ENCODE results near the gene SHB. TPM values are rescaled to one million over a fixed set of nuclear protein-coding genes. Genes with fewer than 3 reads are reported as not detected.

The SHB gene
- total and polyA plus RNA-seq, 2 donors from 2014 or later, result 16.4 to 39.8 TPM

- FAIRE-seq (no peak), DNase-seq (no peak)
- intact Hi-C loops (cut with DNase I), result no loop called here
- H3K36me3 ChIP-seq (ENCODE audit: control insufficient read depth in 2 of 3, insufficient read depth in 3 of 3, low read length in 3 of 3), result no peaks in the 10 kb centered on the region
- H3K9me3 ChIP-seq (ENCODE audit: control insufficient read depth in 2 of 3, insufficient read depth in 1 of 3, low read length in 3 of 3), result no peaks in the 10 kb centered on the region
- TF ChIP-seq CTCF (IDR thresholded peaks at IDR 0.05; ENCODE audit: borderline replicate concordance, extremely low read depth, insufficient read depth), result no peak
- no peak overlapping the region for H3K4me3 ChIP-seq (ENCODE audit: low read length in 3 of 3)
- H3K4me1 ChIP-seq (ENCODE audit: control insufficient read depth in 2 of 3, insufficient read depth in 2 of 3, low read depth in 1 of 3, low read length in 3 of 3), result peaks cover 6 to 48% (median 35%) of the 10 kb centered on the region in 3 donors
- H3K27ac ChIP-seq (ENCODE audit: low read depth in 2 of 2, low read length in 2 of 2), result no peak overlapping the region
- no peaks in the 10 kb centered on the region for H3K27me3 ChIP-seq (ENCODE audit: control insufficient read depth, insufficient read depth, low read length)
- H3K9ac ChIP-seq (ENCODE audit: low read length in 3 of 3), result no peak overlapping the region
Observed at GRCh38 chr9:38029915-38030638, 39.0 kb downstream of the SHB start.

GRCh38 chr9:38027714-38028113 is 41.3 kb downstream of the SHB start:
- Histone ChIP-seq H3K36me3 (ENCODE audit: control insufficient read depth in 2 of 3, insufficient read depth in 3 of 3, low read length in 3 of 3) (no peaks in the 10 kb centered on the region), H3K27ac (ENCODE audit: low read depth in 2 of 2, low read length in 2 of 2) (no peak overlapping the region), H3K4me3 (ENCODE audit: low read length in 3 of 3) (no peak overlapping the region), H3K9me3 (ENCODE audit: control insufficient read depth in 2 of 3, insufficient read depth in 1 of 3, low read length in 3 of 3) (no peaks in the 10 kb centered on the region), H3K27me3 (ENCODE audit: control insufficient read depth, insufficient read depth, low read length) (no peaks in the 10 kb centered on the region), H3K4me1 (ENCODE audit: control insufficient read depth in 2 of 3, insufficient read depth in 2 of 3, low read depth in 1 of 3, low read length in 3 of 3) (peaks cover 15 to 61% (median 54%) of the 10 kb centered on the region in 3 donors), H3K9ac (ENCODE audit: low read length in 3 of 3) (no peak overlapping the region)
- DNase-seq (no peak), FAIRE-seq (no peak)
- no peak for TF ChIP-seq CTCF (IDR thresholded peaks at IDR 0.05; ENCODE audit: borderline replicate concordance, extremely low read depth, insufficient read depth)
- intact Hi-C loops (cut with DNase I), result no loop called here

- Histone ChIP-seq H3K9ac (ENCODE audit: low read length in 3 of 3) (no peak overlapping the region), H3K4me1 (ENCODE audit: control insufficient read depth in 2 of 3, insufficient read depth in 2 of 3, low read depth in 1 of 3, low read length in 3 of 3) (peaks cover 15 to 54% (median 52%) of the 10 kb centered on the region in 3 donors), H3K27ac (ENCODE audit: low read depth in 2 of 2, low read length in 2 of 2) (peak overlapping the region in 1 of 2 donors; percentile 86), H3K36me3 (ENCODE audit: control insufficient read depth in 2 of 3, insufficient read depth in 3 of 3, low read length in 3 of 3) (peaks cover 0 to 2% (median 0%) of the 10 kb centered on the region in 3 donors), H3K9me3 (ENCODE audit: control insufficient read depth in 2 of 3, insufficient read depth in 1 of 3, low read length in 3 of 3) (no peaks in the 10 kb centered on the region), H3K27me3 (ENCODE audit: control insufficient read depth, insufficient read depth, low read length) (no peaks in the 10 kb centered on the region), H3K4me3 (ENCODE audit: low read length in 3 of 3) (no peak overlapping the region)
- TF ChIP-seq CTCF (IDR thresholded peaks at IDR 0.05; ENCODE audit: borderline replicate concordance, extremely low read depth, insufficient read depth), result no peak
- intact Hi-C loops (cut with DNase I), result no loop called here
- FAIRE-seq, result no peak
- no peak for DNase-seq
Observed at GRCh38 chr9:38026840-38027527, 42.0 kb downstream of the SHB start.
